ACHN (cell line): ENCODE data around the gene HMGB2.

Source experiments
- DNase-seq: peaks from one replicate; pipeline ENCODE4 v3.0.0-alpha.2; 2015
- in situ Hi-C: cut with HindIII; loops from 2 replicates; pipeline ENCODE4 v1.10.0; 2017; ENCODE audit warnings: low sequenced_read_pairs, low pct_ligation_motif_present, low pct_unique_long_range_greater_than_20kb

The HMGB2 gene

DNA sequence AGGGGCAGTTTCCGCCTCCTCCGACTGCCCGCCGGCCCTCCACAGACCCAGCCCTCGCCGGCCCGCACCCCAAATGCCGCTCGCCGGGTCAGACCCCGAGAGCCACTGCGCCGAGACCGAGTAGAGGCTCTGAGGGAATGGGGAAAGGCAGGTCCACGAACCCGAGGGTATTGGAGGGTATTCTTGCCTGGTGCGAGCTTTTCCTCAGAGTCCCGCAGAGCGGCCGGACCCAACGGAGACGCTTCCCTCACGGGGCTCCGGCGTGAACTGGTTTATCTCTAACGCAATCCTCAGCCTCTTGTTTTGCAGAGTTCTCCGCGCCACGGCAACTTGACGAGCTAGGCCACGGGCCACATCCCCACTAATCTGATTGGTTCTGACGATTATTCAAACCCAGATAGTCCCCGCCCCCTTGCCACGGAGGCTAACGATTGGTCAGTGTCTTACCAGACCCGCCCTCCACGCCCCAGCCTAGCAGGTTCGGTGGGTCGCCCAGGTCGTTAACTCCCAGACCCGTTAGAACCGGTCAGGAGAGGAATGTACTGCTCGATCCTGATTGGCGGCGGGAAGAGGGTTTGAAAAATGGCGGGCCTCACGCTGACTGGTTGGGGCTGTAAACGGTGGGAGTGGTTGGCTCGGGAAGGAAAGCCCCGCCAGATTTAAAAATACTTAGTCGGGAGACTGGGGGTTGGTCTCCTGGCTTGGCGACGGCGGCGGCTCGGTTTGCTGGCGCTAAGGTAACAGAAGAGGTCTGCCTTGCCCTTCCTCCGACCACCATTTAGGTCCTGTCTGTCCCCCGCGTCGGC lies at the start of gene HMGB2:
HMGB2 (minus strand) TSS at position 274 of the 806 bp plus-strand sequence. CDS start 709 bp downstream, outside the sequence.
- in situ Hi-C loops, result no loop called here
- peak; percentile 98 for DNase-seq

DNA sequence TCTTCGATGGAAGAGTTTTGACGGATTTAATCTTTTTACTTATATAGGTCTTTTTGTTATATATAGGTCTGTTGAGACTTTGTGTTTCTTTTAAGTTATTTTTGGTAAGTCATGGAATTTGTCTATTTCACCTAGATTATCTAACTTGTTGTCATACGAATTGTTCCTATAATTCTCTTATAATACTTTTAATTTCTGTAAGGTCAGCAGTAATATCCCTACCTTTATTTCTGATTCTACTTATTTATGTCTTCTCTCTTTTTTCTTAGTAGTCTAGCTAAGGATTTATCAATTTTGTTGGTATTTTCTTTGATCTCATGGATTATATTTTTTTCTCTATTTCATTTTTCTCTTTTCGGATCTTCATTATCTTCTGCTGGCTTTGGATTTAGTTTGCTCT lies 48.2 kb upstream of the HMGB2 start:
- in situ Hi-C loops, result no loop called here
- DNase-seq, result no peak

DNA sequence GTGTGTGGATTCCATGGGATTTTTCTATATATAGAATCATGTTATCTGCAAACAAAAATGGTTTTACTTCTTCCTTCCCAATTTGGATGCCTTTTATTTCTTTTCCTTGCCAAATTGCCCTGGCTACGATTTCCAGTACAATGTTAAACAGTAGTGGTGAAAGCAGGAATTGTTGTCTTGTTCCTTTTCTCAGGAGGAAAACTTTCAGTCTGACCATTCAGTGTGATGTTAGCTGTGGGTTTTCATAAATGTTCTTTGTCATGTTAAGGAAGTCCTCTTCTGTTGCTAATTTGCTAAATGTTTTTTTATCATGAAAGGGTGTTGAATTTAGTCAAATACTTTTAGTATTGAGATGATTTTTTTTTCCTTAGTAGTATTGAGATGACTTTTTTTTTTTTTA lies 47.5 kb upstream of the HMGB2 start:
- DNase-seq, result no peak
- in situ Hi-C loops, result no loop called here

DNA sequence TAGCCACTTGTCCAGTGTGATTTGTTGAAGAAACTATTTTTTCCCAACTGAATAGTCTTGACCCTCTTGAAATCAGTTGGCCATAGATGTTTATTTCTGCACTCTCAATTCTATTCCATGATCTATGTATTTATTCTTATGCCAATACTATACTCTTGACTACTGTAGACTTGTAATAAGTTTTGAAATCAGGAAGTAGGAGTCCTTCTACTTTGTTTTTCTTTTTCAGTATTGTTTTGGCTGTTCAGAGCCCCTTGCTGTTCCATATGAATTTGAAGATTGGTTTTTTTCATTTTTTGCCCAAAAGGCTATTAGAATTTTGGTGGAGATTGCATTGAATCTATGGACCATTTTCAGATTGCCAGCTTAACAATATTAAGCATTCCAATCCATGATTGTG lies 46.8 kb upstream of the HMGB2 start:
- in situ Hi-C loops, result no loop called here
- DNase-seq, result no peak

DNA sequence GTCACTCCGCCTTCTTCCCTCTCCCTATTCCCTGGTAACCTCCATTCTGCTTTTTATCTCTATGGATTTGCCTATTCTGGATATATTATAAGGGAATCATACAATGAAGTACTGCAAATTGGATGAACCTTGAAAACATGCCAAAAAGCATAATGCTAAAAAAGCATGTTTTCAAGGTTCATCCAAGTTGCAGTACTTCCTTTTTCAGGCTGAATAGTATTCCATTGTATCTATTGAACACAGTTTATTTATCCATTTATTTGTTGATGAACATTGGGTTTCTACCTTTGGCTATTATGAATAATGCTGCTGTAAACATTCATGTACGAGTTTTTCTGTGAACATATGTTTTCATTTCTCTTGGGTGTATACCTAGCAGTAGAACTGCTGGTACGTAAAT lies 45.8 kb upstream of the HMGB2 start:
- in situ Hi-C loops, result no loop called here
- DNase-seq, result no peak

DNA sequence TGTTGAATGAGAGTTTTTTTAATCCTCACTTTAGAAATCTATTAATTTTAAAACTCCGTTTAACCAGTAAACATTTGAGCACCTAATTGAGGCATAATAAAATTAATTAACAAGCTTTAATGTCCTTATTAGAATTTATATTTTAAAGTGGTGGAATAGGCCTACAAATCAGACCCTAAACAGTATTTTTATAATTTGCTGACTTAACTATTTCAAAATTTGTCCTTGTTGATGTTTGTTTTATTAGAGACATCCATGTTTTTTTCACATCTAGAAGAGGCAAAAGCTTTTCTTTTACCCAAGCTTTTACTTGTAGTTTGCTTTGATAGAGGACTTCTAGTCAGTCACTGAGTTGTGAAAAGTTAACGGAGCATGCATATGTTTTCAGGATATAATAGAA lies 40.4 kb upstream of the HMGB2 start:
- no peak for DNase-seq
- in situ Hi-C loops, result no loop called here

DNA sequence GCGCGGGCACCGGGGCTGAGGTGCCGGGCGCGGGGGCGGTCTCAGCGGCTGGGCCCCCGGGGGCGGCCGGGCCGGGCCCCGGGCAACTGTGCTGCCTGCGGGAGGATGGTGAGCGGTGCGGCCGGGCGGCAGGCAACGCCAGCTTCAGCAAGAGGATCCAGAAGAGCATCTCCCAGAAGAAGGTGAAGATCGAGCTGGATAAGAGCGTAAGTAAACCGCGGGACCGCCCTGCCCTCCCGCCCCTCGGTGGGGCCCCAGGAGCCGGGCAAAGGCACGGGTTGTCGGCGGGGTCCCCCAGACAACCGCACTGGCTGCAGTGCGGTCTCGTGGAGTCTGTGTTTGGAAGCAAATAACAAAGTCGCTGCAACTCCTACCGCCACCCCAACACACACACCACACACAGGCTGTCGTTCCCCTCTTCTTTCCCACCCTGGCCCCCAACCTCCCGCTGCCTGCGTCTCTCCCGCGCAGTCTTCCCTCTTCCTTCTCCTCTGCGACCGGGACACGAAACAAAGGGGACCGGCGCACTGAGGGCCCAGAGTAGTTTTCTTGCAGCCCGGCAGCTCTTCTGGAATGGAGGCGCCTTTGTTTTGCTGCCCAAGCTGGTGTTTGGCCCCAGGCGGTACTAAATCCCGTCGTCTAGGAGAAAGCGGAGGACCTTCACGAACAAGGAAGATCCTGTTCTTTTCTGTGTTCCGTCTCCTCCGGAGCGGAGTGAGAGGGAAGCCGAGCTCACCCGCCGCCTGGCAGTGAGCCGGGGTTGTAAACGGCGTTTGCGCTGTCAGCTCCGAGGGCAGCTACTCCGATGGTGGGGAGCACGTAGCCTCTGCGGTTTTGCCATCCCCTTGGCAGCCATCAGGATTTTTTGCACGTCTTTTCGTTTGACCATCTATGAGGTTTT lies 37.4 kb upstream of the HMGB2 start:
- peak; percentile 73 for DNase-seq
- in situ Hi-C loops, result no loop called here

DNA sequence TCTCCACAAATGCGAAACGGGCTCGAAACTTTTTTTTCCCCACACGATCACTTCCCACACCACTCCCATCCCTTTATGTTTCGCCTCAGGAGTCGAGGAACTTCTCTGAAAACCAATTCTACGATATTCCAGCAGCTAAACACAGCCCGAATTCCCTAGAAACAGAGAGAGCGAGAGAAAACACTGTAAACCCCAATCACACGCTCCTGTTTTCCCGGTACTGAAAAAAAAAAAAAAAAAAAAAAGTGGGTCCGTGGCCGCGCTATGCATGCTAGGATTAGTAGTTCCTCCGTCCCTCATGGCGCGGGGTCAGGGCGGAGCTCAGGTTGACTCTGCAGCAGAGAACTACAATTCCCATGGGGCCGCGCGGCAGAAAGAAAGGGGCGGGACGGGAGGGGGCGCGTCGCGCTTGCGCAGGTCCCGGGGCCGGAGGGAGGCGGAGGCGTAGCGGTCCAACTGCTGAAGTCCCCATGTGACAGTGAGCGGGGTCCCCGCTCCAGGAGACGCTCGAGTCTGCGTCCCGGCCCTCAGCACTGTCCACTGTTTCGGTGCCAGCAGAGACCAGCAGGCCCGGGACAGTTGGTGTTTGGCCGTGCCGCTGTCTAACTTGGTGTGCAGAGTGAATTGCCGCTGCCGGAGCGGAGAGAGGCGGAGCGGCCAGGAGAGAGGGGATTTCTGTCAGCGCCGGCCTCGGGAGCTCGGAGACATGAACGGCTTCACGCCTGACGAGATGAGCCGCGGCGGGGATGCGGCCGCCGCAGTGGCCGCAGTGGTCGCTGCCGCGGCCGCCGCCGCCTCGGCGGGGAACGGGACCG lies 36.5 kb upstream of the HMGB2 start, which contains the start of gene SAP30:
SAP30 (plus strand) TSS at position 478 of the 815 bp plus-strand sequence; CDS start at position 707, 229 bp downstream.
- in situ Hi-C loops, result no loop called here
- DNase-seq, result peak; percentile 95

DNA sequence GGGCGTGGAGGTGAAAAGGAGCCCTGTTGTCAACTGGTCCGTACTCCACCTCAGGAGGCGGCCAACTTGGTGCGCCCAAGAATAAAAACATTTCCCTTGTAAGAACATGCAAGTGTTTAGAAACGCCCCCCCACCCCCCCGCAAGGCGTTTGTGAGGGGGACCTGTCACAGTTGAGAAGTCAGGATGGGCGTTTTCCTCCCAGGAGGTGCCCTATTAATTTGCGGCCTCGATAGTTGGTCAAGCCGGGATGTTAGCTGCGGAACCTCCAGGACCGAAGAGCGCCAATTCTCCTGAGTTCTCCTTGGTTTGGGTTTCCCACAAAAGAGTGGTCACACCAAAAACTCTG lies 35.9 kb upstream of the HMGB2 start:
- DNase-seq, result no peak
- in situ Hi-C loops, result no loop called here

DNA sequence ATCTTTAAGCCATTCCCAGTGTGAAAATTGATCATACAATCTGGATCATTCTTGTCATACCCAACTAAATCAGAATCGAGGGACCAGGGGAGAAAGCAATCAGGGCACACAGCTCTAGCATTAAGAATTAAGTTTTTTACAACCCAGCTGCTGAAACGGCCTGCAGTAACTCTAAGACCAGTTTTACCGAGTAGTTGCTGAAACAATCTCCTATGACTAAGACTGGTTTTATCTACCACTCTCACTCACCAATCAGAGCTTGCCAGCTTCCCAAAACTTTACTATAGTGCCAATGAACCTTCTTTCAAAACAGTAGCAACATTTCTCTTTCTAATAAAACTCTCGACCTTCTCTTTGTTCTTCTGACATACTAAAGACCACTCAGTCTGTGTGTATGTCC lies 33.8 kb upstream of the HMGB2 start:
- no peak for DNase-seq
- in situ Hi-C loops, result no loop called here

DNA sequence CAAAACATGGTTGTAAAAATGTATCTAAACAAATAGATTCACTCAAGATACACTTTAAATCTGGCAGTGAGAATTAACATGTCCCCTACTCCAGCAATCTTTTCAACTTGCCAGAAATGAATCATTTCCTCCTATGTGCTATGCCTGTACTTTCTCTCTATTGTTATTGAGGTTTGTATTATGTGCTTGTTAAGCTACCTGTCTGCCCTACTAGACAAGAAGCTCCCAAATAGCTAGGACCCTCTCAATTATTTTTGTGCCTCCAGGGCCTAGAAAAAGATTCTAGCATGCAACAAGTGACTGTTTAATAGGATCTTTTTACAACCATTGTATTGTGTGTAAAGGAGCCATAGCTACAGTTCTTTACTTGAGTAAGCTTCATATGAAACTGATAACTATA lies 33.1 kb upstream of the HMGB2 start:
- in situ Hi-C loops, result no loop called here
- peak; percentile 23 for DNase-seq

DNA sequence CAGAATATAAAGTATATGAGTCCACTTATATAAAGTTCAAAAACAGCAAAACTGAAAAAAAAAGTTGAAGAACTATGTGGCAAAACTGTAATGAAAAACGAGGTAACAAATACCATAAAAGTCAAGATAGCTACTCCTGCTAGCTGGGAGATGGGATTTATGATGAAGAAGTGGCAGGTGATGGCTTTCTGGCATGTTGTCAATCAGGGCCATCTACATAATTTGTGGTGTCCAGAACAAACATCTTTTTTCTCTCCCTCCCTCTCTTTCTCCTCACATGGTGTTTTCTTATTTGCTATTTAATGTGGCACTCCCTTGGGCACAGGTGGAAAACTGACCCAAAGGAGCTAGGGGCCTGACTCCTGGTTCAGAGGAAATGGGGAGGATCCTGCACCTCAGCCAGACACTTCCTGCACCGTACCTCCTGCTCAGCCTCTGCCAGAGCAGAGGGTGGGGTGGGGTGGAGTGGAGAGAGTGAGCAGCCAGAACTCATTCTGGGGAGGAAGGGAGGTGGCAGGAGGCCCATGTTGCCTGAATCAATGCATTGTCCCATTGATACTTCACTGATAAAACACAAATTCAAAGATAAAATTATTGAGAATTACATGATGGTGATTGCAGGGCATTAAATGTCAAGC lies 31.3 kb upstream of the HMGB2 start:
- in situ Hi-C loops, result no loop called here
- DNase-seq, result no peak

DNA sequence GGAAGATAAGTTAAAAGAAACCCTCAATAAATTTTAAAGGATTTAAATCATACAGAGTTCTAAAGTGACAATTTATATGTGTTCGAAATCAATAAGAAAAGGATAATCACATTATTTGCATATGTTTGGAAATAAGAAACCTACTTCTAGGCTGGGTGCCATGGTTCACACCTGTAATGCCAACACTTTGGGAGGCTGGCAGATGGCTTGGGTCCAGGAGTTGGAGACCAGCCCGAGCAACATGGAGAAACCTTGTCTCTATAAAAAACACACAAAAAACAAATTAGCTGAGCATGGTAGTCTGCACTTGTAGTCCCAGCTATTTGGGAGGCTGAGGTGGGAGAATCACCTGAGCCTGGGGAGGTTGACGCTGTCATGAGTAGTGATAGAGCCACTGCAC lies 28.5 kb upstream of the HMGB2 start:
- DNase-seq, result no peak
- in situ Hi-C loops, result no loop called here

DNA sequence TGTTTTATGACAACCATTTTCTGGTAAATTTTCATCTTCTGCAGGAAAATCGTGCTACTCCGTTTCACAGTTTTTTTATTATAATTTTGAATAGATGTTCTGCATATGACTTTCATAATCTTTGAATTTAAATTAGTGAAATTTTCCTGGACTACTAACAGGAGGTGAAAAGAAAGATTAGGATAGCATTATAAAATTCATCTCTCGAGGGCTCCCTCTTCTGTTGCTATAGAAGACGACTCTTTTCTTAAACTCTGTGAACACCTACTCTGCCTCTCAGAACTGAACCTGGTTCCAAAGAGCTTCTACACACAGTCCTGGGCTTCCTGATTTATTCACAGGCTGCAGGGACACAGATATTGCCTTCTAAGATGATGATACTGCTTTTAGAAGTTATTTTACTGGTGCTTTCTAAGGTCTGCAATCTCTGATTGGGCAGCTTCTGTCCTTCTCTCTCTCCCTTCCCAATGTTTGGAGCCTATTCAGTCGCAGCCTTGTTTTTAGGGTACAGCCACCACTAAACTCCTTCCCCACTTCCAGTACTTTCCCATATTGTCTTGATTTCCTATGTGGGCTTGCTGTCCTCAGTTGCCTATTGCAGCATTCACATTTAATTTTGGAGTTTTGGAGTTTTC lies 26.5 kb upstream of the HMGB2 start:
- in situ Hi-C loops, result no loop called here
- DNase-seq, result peak; percentile 23

DNA sequence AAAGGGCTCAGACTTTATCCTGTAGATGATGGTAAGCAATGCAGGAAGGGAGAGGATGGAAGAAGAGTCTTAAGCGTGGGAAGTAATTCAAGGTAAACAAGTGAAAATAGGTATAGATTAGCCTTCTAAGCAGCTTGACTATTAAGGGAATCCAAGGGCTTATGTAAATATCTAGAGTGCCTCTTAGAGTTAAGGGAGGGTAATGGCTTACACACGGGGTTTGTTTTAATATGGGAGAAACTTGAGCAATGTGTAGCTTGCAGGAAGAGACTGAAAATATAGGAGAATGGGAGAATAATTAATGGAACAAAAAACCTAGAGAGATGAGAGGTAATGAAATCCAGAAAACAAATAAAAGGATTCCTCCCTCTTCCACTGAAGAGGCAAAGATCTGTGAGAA lies 23.8 kb upstream of the HMGB2 start:
- no peak for DNase-seq
- in situ Hi-C loops, result no loop called here

DNA sequence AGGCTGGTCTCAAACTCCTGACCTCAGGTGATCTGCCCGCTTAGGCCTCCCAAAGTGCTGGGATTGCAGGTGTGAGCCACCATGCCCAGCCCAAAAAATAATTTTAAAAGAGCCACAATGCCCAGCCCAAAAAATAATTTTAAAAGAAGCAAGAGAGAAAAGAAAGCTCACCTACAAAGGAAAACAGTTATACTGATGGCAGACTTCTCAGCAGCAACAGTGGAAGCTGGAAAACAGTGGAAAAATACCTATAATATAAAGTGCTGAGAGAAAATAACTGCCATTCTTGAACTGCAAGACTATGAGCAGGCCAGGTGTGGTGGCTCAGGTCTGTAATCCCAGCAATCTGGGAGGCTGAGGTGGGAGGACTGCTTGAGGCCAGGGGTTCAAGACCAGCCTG lies 13.3 kb upstream of the HMGB2 start:
- in situ Hi-C loops, result no loop called here
- DNase-seq, result no peak

DNA sequence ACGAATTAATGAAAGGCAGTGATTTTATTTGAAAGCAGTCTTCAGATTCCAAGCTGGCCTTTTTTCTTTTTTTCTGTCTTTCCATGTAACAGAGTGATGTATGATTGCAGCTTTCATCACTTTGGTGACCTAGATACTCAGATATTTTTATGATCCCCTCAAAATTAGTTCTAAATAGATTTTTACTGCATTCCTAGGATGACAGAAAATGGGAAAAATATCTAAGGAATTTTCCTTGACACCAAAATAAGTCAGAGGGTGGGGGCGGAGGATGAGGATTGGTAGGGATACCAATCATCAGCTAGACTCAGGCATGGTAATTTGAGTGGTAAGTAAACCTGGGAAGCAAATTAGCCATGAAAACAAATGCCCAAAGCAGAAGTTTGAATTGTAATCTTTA lies 11.9 kb upstream of the HMGB2 start:
- DNase-seq, result peak; percentile 57
- in situ Hi-C loops, result no loop called here

DNA sequence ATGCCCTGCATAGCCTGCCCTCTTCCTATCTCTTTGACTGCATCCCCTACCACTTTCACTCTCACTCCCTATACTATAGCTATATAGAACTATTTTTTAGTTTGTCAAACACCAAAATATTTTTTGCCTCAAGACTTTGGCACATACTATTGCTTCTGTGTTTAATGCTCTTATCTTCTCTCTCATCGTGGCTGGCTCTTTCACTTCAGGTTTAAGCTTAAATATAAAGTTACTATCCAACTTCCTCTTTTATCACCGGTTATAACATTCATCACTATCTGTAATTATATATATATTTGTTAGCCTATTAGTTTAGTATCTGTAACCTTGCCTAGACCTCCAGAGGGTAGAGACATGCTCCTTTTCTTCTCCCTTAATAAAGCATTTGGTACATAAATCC lies 11.5 kb upstream of the HMGB2 start:
- DNase-seq, result no peak
- in situ Hi-C loops, result no loop called here
